ENCODE results near the gene DPP9. TPM values are rescaled to one million over a fixed set of nuclear protein-coding genes. Genes with fewer than 3 reads are reported as not detected.

The DPP9 gene
- total RNA-seq, 2 donors from 2014 or later = 36.8 to 48.8 TPM

GRCh38 chr19:4721196-4721595 lies 2.4 kb downstream of the DPP9 start:
- Histone ChIP-seq H3K9ac (ENCODE audit: extremely low read depth, low read length, poor library complexity, severe bottlenecking) (no peak overlapping the region), H3K4me3 (ENCODE audit: low read length) (no peak overlapping the region), H3K36me3 (ENCODE audit: control insufficient read depth, insufficient read depth, low read length) (peaks cover 46% of the 10 kb centered on the region), H3K4me1 (ENCODE audit: control insufficient read depth, insufficient read depth, low read length) (peaks cover 5% of the 10 kb centered on the region), H3K27me3 (ENCODE audit: control insufficient read depth, insufficient read depth, low read length, poor library complexity, severe bottlenecking) (no peaks in the 10 kb centered on the region), H3K27ac (ENCODE audit: low read depth, low read length) (no peak overlapping the region), H3K9me3 (ENCODE audit: control insufficient read depth, low read length) (no peaks in the 10 kb centered on the region)
- Mint-ChIP-seq H3K9me3 (no peaks in the 10 kb centered on the region), H3K27ac (no peak overlapping the region), H3K36me3 (ENCODE audit: low read depth) (peaks cover 34% of the 10 kb centered on the region), H3K27me3 (ENCODE audit: insufficient read depth) (no peaks in the 10 kb centered on the region), H3K4me3 (peak overlapping the region; percentile 98), H3K4me1 (peaks cover 1% of the 10 kb centered on the region)
- 95 to 100% methylated on average over 5 to 6 of the region's 6 CpGs for WGBS, 2 experiments (ENCODE audit: insufficient coverage in 1 of 2, insufficient read length in 1 of 2)
- TF ChIP-seq CTCF (conservative IDR thresholded peaks at IDR 0.05) = no peak
- no peak for DNase-seq

DNA sequence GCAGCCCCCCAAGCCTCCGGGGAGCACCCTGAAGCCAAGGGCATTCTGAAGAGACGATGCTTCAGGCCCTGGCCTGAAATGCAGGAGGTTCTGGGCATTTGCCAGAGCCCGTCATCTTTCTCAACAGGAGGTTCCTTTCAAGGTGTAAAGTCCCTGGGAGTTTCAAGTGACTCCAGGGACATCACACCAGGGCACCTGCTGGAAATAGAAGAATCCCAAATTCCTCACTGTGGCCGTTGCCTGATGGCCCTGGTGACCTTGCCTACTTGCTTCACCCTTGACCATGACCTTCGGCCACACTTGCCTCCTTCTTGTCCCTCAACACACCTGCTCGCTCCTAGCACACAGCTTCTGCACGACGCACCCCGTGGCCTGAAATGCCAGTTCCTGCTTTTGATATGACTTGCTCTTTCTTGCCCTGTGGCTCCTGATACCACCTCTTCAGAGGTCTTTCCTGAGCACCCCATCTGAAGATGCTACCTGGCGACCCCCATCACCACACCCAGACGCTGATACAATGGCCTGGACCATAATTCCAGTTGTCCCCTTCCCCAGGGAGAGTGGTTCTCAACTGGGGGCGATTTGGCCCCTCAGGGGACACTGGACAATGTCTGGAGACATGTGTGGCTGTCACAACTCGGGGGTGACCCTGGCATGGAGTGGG lies 3.5 kb downstream of the DPP9 start:
- Mint-ChIP-seq H3K4me1 (peaks cover 1% of the 10 kb centered on the region), H3K36me3 (ENCODE audit: low read depth) (peaks cover 44% of the 10 kb centered on the region), H3K27me3 (ENCODE audit: insufficient read depth) (no peaks in the 10 kb centered on the region), H3K27ac (no peak overlapping the region), H3K9me3 (no peaks in the 10 kb centered on the region), H3K4me3 (no peak overlapping the region)
- Histone ChIP-seq H3K36me3 (ENCODE audit: control insufficient read depth, insufficient read depth, low read length) (peaks cover 55% of the 10 kb centered on the region), H3K4me3 (ENCODE audit: low read length) (no peak overlapping the region), H3K9ac (ENCODE audit: extremely low read depth, low read length, poor library complexity, severe bottlenecking) (no peak overlapping the region), H3K9me3 (ENCODE audit: control insufficient read depth, low read length) (no peaks in the 10 kb centered on the region), H3K27me3 (ENCODE audit: control insufficient read depth, insufficient read depth, low read length, poor library complexity, severe bottlenecking) (no peaks in the 10 kb centered on the region), H3K4me1 (ENCODE audit: control insufficient read depth, insufficient read depth, low read length) (peaks cover 5% of the 10 kb centered on the region), H3K27ac (ENCODE audit: low read depth, low read length) (no peak overlapping the region)
- no peak for DNase-seq
- TF ChIP-seq CTCF (conservative IDR thresholded peaks at IDR 0.05) = no peak
- 92 to 98% methylated on average over 11 to 12 of the region's 13 CpGs for WGBS, 2 experiments (ENCODE audit: insufficient coverage in 1 of 2, insufficient read length in 1 of 2)

DNA sequence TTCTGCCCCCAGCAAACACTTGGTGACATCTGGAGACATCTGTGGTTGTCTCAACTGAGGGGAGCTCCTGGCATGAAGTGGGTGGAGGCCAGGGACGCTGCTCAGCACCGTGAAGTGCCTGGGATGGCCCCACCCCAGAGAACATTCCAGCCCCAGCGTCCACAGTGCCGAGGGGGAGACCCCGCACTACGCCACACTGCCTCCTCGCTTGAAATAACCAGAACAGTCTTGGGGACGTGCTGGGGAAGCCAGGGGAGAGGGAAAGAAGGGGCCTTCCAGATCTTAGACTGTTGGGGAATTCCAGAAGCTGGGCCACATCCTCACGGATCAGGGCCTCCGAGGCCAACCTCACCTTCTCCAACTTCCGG lies 4.2 kb downstream of the DPP9 start:
- H3K27ac ChIP-seq (ENCODE audit: low read depth, low read length) = no peak overlapping the region
- peaks cover 5% of the 10 kb centered on the region for H3K4me1 ChIP-seq (ENCODE audit: control insufficient read depth, insufficient read depth, low read length)
- no peak overlapping the region for H3K27ac Mint-ChIP-seq
- no peak overlapping the region for H3K4me3 ChIP-seq (ENCODE audit: low read length)
- WGBS, 2 experiments (ENCODE audit: insufficient coverage in 1 of 2, insufficient read length in 1 of 2) = 96 to 97% methylated on average over 8 to 11 of the region's 11 CpGs
- H3K27me3 Mint-ChIP-seq (ENCODE audit: insufficient read depth) = no peaks in the 10 kb centered on the region
- H3K36me3 Mint-ChIP-seq (ENCODE audit: low read depth) = peaks cover 49% of the 10 kb centered on the region
- no peak for TF ChIP-seq CTCF (conservative IDR thresholded peaks at IDR 0.05)
- no peak overlapping the region for H3K4me3 Mint-ChIP-seq
- H3K4me1 Mint-ChIP-seq = peaks cover 1% of the 10 kb centered on the region
- H3K9me3 Mint-ChIP-seq = no peaks in the 10 kb centered on the region
- no peak overlapping the region for H3K9ac ChIP-seq (ENCODE audit: extremely low read depth, low read length, poor library complexity, severe bottlenecking)
- H3K9me3 ChIP-seq (ENCODE audit: control insufficient read depth, low read length) = no peaks in the 10 kb centered on the region
- no peaks in the 10 kb centered on the region for H3K27me3 ChIP-seq (ENCODE audit: control insufficient read depth, insufficient read depth, low read length, poor library complexity, severe bottlenecking)
- H3K36me3 ChIP-seq (ENCODE audit: control insufficient read depth, insufficient read depth, low read length) = peaks cover 58% of the 10 kb centered on the region
- no peak for DNase-seq
